SK-MEL-5 (cell line): ENCODE results near the gene KRTAP10-12. TPM values are rescaled to one million over a fixed set of nuclear protein-coding genes. Genes with fewer than 3 reads are reported as not detected.

Experiments used
- DNase-seq: peaks from one replicate; pipeline ENCODE4 v3.0.0-alpha.2; 2016; ENCODE audit warnings: low read depth, low spot score
- in situ Hi-C: cut with HindIII; loops from 2 replicates; pipeline ENCODE4 v1.10.0; 2016; ENCODE audit warnings: low sequenced_read_pairs, high pct_unique_total_duplicates, low pct_unique_long_range_greater_than_20kb
- total RNA-seq: library from RNA; depleted of rRNA; stranded (reverse); fragments of >200 nt; shearing (Covaris generic); gene quantifications from 2 replicates; pipeline ENCODE4 v1.2.3, GENCODE V29; 2014

Gene KRTAP10-12
- total RNA-seq, 1 experiment from 2014 or later, result not detected

DNA sequence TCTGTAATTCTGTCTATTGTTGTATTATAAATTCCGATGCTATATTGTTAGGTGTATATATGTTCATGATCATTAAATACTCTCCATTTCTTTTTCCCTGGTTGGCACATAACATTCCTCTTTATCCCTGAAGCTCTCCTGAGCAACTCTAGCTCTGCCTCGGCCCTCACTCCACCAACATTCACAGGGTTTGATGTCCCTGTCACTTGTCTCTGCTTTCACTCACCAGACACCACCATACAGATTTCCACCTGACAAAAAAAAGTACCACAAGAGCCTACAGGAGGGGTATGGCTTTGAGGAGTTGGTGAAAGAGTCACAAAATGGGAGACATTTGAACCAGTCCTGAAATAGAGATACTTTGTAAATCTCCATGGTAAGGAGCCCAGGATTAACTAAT lies 23.2 kb downstream of the KRTAP10-12 start:
- no peak for DNase-seq
- in situ Hi-C loops, result no loop called here

- in situ Hi-C loops, result no loop called here
- DNase-seq, result no peak
Observed at GRCh38 chr21:44722731-44723130, 25.8 kb downstream of the KRTAP10-12 start.

- DNase-seq, result no peak
- in situ Hi-C loops, result no loop called here
Observed at GRCh38 chr21:44723177-44724131, 26.5 kb downstream of the KRTAP10-12 start.

GRCh38 chr21:44724196-44724595 lies 27.2 kb downstream of the KRTAP10-12 start:
- DNase-seq, result no peak
- in situ Hi-C loops, result no loop called here

GRCh38 chr21:44724926-44725325 lies 28.0 kb downstream of the KRTAP10-12 start:
- DNase-seq, result no peak
- in situ Hi-C loops, result no loop called here

DNA sequence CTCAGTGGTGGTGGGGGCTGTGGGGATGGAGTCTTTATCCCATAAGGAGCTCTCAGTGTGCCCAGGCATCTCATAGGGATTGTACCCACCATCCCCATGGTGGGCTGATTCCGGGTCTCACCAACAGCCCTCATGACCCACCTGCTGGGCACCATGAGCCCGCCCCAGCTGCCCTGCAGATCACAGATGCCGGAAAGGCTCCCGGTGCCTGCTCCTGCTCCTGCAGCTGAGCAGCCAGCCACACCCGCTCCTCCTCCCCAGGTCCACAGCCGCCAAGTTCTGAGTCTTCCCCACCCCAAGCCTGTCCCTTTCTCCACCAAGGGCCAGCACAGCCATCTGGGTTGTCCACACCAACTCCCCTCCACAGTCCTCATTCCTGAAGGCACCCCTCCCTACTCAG lies 29.9 kb downstream of the KRTAP10-12 start:
- in situ Hi-C loops, result no loop called here
- DNase-seq, result no peak

- DNase-seq, result no peak
- in situ Hi-C loops, result no loop called here
Observed at GRCh38 chr21:44727321-44727720, 30.3 kb downstream of the KRTAP10-12 start.

GRCh38 chr21:44727757-44728156 lies 30.8 kb downstream of the KRTAP10-12 start:
- DNase-seq, result no peak
- in situ Hi-C loops, result no loop called here

- in situ Hi-C loops, result no loop called here
- DNase-seq, result no peak
Observed at GRCh38 chr21:44728716-44729115, 31.7 kb downstream of the KRTAP10-12 start.

GRCh38 chr21:44729336-44730027 lies 32.5 kb downstream of the KRTAP10-12 start:
- in situ Hi-C loops, result no loop called here
- DNase-seq, result no peak

GRCh38 chr21:44730028-44730395 lies 33.0 kb downstream of the KRTAP10-12 start:
- in situ Hi-C loops, result no loop called here
- DNase-seq, result no peak

DNA sequence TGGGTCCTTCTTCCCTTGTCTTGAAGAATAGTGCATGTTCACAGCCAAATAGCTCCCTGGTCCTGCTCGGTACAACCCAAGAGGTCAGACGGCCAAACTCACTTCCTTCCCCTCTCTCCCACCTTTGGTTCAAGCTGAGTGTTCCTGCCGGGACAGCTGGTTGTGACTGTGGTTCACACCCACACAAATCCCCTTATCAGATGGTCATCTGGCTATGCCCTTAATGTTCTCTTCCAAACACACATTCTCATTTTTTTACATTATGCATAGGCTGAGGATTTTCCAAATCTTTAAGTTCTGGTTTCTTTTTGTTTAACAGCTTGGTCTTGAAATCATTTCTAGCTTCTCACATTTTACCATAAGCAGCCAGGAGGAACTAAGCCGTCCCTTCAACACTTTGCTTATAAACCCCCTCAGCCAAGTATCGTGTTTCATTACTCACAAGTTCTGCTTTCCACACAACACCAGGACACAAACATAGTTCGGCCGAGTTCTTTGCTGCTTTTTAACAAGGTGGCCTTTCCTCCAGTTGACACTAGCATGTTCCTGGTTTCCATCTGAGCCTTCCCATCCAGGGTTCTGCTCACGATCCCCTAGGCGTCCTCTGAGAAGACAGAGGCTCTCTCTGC lies 34.1 kb downstream of the KRTAP10-12 start:
- DNase-seq, result no peak
- in situ Hi-C loops, result no loop called here

GRCh38 chr21:44732263-44732662 lies 35.3 kb downstream of the KRTAP10-12 start:
- in situ Hi-C loops, result no loop called here
- no peak for DNase-seq

GRCh38 chr21:44732956-44733355 lies 36.0 kb downstream of the KRTAP10-12 start:
- DNase-seq, result no peak
- in situ Hi-C loops, result no loop called here

DNA sequence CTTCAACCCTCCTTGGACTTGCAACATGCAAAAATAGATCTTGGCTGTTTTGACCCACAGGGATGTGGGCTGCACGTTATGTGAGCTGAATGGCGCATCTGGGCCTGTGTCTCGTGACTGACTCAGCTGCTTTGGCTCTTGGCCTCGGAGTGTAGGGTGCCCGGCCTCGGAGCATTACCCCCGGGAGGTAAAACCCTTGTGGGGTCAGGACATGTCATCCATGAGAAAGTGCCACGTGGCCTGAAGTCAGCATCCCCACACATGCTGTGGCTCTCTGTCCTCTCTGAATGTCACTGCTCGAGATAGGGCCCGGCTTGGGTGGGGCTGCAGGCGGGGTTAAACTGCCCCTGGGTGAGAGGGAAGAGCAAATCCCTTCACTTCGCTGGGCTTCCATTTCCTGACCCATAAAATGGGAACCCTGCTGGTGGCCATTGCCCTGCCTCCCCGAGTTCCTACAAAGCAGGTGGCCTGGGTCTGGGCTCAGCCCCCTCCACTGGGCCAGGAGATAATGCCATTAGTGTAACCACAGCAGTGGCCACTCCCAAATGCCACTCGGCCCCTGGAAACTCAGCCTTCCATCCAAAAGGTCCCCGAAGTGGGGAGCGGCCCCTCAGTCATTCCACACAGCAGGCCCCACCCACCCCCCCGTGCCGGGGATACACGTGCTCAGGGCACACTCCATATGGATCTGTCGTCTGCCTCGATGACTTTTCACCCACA lies 37.2 kb downstream of the KRTAP10-12 start:
- DNase-seq, result no peak
- in situ Hi-C loops, result no loop called here

GRCh38 chr21:44734841-44735240 lies 37.9 kb downstream of the KRTAP10-12 start:
- DNase-seq, result no peak
- in situ Hi-C loops, result no loop called here

GRCh38 chr21:44735821-44736220 lies 38.8 kb downstream of the KRTAP10-12 start:
- DNase-seq, result no peak
- in situ Hi-C loops, result no loop called here
